22Rv1 (cell line): ENCODE measurements around the gene ACER1.

Experiments used
- ZFX ChIP-seq: fragments of 450-650 bp; IDR thresholded peaks from 2 replicates; pipeline ENCODE4 v1.6.1; 2017; ENCODE audit warnings: antibody characterized with exemption, borderline replicate concordance
- TF ChIP-seq, protein P1 (sequence below): fragments of 450-650 bp; IDR thresholded peaks from 2 replicates; pipeline ENCODE4 v1.5.1; 2017; ENCODE audit warnings: mild to moderate bottlenecking

DNA sequence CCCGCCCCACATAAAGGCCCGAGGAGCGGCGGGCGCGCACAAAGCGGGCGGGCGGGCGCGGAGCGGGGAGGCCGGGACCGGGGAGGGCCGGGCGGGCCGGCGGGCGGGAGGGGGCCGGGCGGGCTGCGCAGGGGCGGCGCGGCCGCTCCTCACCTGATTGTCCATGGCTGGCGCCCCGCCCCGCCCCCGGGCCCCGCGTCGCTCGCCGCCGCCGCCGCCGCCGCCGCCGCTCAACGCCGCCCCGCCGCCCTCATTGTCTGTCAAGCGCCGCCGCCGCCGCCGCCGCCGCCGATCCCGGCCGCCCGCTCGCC is 53.8 kb downstream of the ACER1 start:
- TF ChIP-seq, protein P1, sequence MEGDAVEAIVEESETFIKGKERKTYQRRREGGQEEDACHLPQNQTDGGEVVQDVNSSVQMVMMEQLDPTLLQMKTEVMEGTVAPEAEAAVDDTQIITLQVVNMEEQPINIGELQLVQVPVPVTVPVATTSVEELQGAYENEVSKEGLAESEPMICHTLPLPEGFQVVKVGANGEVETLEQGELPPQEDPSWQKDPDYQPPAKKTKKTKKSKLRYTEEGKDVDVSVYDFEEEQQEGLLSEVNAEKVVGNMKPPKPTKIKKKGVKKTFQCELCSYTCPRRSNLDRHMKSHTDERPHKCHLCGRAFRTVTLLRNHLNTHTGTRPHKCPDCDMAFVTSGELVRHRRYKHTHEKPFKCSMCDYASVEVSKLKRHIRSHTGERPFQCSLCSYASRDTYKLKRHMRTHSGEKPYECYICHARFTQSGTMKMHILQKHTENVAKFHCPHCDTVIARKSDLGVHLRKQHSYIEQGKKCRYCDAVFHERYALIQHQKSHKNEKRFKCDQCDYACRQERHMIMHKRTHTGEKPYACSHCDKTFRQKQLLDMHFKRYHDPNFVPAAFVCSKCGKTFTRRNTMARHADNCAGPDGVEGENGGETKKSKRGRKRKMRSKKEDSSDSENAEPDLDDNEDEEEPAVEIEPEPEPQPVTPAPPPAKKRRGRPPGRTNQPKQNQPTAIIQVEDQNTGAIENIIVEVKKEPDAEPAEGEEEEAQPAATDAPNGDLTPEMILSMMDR: no peak
- TF ChIP-seq ZFX: no peak
